HG03135 (cell line): Measurements from ENCODE around the gene ERICH4.
"Not testable (repeated sequence)": the region's sequence is repeated elsewhere in the genome, so short reads cannot be mapped to it uniquely, and the experiment has no call there.

ENCODE experiments used
- ATAC-seq: cut with Tn5 transposase; IDR thresholded peaks from one replicate; pipeline ENCODE4 v1.9.1; 2021; ENCODE audit warnings: mild to moderate bottlenecking, moderate library complexity; ENCODE audit not compliant: unreplicated experiment

The ERICH4 gene

GRCh38 chr19:41442473-41443355 is at the start of gene ERICH4:
Gene ERICH4, plus strand, starts transcription at chr19:41443156. Its CDS starts 14 bp downstream, at chr19:41443170.
- no peak for ATAC-seq

- ATAC-seq = no peak
These were observed 47.6 kb upstream of the ERICH4 start for GRCh38 chr19:41395355-41395754.

GRCh38 chr19:41397086-41398049 is 45.6 kb upstream of the ERICH4 start, which contains the start of the genes BCKDHA and EXOSC5:
Gene BCKDHA, plus strand, starts transcription at chr19:41397818. Its CDS starts 10 bp downstream, at chr19:41397828.
Gene EXOSC5, minus strand, starts transcription at chr19:41397359. Its CDS starts 31 bp downstream, at chr19:41397328.
- peak; percentile 81 for ATAC-seq

DNA sequence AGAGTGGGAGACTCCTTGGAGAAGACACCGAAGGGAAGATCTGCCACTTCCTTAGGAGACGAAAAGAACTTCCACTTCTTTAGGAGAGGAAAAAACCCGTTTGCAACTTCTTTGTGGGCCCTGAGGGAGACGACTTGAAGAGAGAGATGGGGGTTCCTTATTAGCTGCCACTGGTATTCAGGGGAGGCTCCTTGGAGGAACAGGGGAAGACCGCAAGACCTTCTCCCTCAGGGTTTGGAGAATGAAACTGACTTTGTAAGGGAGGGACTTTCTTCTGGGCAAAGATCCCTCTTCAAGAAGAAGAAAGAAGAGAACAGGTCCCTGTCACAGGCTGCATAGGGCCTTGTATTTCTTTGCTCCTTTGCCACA is 44.9 kb upstream of the ERICH4 start:
- ATAC-seq = no peak

GRCh38 chr19:41398598-41398997 is 44.4 kb upstream of the ERICH4 start:
- no peak for ATAC-seq

- ATAC-seq = no peak
These were observed 43.9 kb upstream of the ERICH4 start for GRCh38 chr19:41399091-41399490.

- ATAC-seq = no peak
These were observed 43.4 kb upstream of the ERICH4 start for GRCh38 chr19:41399525-41399924.

DNA sequence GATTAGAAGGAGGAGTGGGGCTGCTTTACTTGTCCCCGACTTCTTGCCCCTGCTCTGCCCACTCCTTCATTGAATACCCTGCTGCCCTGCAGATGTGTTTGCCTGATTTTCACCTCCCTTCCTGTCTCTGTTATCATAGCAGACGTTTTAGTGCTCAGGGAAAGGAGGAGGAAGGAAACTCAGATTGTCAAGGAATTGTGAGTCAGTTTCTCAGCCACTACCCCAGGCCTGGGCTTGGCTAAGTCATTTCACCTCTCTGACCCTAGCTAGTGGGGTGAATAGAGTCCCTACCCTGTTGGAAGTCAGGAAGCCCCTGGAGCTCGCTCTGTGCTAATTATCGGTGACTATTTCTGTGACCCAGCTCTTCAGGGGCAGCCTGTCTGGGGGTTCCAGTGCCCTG is 41.5 kb upstream of the ERICH4 start:
- no peak for ATAC-seq

DNA sequence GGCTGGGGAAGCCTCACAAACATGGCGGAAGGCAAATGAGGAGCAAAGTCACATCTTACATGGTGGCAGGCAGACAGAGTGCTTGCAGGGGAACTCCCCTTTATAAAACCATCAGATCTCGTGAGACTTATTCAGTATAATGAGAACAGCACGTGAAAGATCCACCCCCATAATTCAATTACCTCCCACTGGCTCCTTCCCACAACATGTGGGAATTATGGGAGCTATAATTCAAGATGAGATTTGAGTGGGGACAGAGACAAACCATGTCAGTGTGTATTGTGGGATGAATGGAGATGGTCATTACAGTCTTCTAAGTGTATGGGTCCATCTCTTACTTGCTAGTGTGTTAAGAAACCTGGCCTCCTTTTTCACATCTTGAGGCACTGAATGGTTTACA is 40.9 kb upstream of the ERICH4 start:
- ATAC-seq = no peak

DNA sequence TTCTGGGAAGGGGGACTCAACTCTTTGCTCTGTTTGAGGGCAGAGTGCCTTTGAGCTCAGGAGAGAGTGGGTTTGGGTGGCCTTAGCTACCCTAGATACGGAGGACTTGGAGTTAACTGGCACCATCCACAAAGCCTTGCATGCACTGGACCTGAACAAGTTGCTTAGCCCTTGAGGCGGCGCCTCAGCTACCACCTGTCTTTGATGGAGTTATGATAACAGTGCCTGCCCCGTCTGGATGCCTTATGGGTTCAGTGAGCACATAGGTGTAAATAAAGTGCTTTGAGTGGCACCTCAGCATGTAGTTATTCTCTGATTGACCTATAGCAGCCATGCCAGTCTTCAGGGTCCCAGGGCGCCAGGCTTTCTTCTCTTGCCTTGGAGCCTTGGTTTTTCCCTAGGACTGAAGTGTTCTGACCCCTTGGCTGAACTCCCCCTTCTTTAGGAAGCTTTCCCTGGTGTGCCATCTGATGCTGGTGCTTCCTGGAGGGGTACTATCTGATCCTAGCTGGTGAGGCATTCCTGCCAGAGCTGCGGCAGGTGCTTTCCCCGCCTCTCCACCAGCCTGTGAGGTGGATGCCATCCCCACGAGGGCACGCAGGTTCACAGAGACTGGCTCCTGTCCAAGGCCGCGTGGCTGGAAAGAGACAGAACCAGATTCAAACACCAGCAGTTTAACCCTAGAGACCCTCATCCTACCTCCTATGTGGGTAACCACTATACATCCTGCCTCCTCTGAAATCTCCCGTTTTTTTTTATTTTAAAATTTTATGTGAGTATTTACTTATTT is 39.6 kb upstream of the ERICH4 start:
- no peak for ATAC-seq

DNA sequence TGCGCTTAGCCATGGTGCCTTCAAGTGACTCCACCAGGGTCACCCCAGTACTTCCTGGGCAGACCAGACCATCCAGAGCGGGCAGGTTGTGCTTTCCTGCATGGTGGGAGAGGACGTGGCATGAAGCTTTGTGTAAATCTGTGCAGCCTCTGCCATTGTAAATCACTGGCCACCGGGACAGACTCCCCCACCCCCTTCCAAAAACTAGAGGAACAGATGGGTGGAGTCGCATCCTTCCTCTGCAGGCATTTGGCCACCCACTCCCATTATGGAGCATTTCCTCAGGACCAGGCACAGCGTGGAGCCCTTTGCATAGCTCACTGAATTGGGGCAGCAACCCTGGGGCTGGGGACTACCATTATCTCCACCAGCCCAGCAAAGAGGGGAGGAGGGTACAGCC is 37.2 kb upstream of the ERICH4 start:
- no peak for ATAC-seq

GRCh38 chr19:41407271-41407670 is 35.7 kb upstream of the ERICH4 start:
- no peak for ATAC-seq

GRCh38 chr19:41408256-41408655 is 34.7 kb upstream of the ERICH4 start:
- no peak for ATAC-seq

- not testable (repeated sequence) for ATAC-seq
These were observed 34.1 kb upstream of the ERICH4 start for GRCh38 chr19:41408846-41409245.

GRCh38 chr19:41409288-41409687 is 33.7 kb upstream of the ERICH4 start:
- ATAC-seq = no peak

DNA sequence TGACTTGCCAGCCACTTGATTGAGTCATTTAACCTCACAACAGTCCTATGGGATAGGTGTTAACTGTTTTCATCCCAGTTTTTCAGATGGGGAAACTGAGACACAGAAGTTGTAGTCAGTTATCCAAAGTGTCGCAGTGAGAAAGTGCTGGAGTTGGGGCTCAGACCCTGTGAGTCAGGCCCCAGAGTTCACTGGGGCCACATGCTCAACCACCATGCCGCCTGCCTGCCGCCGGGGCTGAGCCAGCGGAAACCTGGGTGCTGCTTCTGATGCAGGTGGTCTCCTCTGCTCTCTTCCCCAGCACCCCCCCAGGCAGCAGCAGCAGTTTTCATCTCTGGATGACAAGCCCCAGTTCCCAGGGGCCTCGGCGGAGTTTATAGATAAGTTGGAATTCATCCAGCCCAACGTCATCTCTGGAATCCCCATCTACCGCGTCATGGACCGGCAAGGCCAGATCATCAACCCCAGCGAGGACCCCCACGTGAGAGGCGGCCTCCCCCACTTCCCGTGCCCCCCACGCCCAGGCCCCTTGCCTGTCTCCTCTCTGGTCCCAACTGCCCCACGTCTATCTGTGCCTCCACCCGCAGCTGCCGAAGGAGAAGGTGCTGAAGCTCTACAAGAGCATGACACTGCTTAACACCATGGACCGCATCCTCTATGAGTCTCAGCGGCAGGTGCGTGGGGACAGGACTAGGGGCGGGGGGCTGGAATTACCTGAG is 32.5 kb upstream of the ERICH4 start:
- ATAC-seq = no peak

GRCh38 chr19:41411100-41411967 is 31.6 kb upstream of the ERICH4 start:
- ATAC-seq = no peak

DNA sequence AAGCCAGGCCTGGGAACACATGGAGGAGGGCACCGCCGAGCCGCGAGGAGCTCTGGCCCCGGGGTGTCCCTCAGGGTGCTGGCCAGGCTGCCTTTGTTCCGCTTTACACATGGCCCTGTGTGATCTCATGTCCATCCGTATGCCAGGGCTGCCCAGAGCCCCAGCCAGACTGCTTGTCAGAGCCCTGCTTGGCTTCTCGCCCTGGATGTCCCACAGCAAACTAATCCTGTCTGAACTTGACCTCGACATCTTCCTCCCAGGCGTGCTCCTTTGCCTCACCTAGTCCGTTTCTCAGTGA is 31.0 kb upstream of the ERICH4 start:
- no peak for ATAC-seq

DNA sequence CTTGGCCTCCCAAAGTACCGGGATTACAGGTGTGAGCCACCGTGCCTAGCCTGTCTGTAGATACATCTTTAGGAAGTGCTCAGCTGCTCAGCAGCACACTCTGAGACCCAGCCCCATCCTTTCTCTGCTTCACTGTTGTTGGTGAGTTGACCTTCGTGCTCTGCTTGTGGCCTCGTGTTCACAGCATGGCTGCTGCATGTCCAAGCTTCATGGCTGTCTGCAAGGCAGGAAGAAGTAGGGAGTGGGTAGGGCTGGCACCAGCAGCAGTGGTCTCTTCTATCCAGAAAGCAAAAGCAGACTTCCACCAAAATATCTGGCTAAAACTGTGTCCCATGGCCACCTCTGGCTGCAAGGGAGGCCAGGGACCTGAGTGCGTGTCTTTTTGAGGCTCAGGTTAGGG is 30.0 kb upstream of the ERICH4 start:
- no peak for ATAC-seq
